ENCODE data around the gene ESYT1.
"Not testable (repeated sequence)": the region's sequence is repeated elsewhere in the genome, so short reads cannot be mapped to it uniquely, and the experiment has no call there.

Gene ESYT1

DNA sequence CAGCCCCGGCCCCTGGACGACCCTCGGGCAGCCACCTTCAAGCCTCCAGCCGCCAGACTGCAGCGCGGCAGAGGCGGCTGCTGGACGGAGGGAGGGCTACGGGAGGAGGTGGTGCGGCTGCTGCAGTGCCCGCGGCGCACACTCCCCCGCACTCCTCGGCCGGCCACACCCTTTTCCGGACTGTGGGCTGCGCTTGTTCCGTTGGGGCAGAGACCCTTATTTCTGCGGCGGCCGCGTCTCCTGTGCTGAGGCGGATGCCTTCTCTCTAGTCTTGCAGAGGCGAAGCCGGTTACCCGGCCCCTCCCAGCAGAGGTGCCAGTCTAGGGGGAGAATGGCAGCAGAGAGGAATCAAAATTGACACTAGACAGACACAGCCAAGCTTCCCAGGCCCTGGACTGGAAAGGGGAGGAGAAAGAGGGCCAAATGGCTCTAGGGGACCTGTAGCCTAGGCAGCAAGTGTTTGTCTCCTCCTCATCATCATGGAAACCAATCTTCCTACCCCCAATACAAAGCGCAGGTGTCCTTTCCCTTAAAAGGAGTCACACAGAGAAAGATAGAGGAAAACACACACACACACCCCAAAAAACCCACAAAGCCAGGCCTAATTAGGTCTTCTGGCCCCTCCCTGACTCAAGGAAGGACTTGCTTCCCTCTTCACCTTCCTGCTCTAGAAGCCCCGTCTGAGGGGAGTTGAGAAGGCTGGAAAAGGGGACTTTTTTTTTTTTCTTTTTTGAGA lies 1.3 kb downstream of the ESYT1 start:
- DNase-seq: peak; percentile 61

- DNase-seq: no peak
Measured at GRCh38 chr12:56129942-56130495, 2.0 kb downstream of the ESYT1 start.

GRCh38 chr12:56130876-56131275 lies 2.8 kb downstream of the ESYT1 start:
- DNase-seq: no peak

GRCh38 chr12:56134897-56135296 lies 6.8 kb downstream of the ESYT1 start:
- no peak for DNase-seq

GRCh38 chr12:56137853-56138571 lies 9.9 kb downstream of the ESYT1 start:
- no peak for DNase-seq

DNA sequence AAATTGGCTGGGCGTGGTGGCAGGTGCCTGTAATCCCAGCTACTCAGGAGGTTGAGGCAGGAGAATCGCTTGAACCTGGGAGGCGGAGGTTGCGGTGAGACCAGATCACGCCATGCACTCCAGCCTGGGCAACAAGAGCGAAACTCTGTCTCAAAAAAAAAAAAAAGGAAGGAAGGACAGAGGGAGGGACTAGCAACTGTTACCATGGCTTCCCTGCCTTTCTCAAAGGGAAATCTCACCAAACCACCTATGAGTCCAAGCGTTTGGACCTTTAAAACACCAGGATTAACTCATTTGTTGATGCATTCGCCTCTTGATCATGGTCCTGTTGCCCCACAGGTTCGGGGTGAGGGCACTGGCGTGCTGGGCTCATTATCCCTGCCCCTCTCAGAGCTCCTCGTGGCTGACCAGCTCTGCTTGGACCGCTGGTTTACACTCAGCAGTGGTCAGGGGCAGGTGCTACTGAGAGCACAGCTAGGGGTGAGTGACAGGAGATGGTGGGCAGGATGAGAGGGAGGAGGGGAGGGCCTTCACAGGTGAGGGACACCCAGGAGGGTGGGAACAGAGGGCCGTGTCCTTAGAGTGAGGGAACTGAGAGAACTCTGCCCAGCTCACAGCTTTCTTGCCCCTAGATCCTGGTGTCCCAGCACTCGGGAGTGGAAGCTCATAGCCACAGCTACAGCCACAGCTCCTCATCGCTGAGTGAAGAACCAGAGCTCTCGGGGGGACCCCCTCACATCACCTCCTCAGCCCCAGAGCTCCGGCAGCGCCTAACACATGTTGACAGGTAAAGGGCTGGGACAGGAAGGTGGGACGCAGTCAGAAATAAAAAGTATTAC lies 14.1 kb downstream of the ESYT1 start:
- no peak for DNase-seq

DNA sequence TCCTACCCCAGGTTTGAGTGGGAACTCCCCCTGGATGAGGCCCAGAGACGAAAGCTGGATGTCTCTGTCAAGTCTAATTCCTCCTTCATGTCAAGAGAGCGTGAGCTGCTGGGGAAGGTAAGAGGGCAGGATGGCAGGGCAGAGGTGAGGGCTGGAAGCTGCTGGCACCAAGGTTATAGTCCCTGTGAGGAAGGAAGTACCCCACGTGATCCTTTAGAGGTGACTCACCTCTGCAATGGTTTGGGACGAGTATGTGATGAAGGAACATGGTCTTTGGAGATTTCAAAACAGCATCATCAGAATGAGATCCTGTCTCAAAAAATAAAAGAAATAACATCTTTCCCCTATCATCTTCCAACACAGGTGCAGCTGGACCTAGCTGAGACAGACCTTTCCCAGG lies 15.2 kb downstream of the ESYT1 start:
- DNase-seq: no peak

DNA sequence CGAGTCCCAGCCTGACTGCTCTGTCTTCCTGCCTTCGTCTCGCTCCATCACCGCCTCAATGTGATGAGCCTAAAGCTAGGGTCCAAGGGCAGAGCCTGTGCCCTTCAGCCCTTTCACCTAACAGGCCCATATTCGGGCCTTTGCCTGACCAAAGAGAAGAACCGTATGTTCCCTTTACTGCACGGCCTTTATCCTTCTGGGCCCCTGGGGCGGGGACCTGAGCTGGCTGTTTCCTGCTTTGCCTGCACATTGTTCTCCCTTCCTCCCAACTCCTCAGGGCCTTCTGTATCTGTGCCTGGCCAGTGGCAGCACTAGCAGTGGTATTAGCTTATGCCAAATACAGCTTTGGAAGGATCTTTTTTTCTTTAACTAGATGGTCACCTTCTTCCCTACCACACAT lies 15.8 kb downstream of the ESYT1 start:
- DNase-seq: no peak

- DNase-seq: no peak
Measured at GRCh38 chr12:56145217-56145616, 17.1 kb downstream of the ESYT1 start.

GRCh38 chr12:56146492-56147460 lies 18.7 kb downstream of the ESYT1 start:
- no peak for DNase-seq

- no peak for DNase-seq
Measured at GRCh38 chr12:56150563-56150962, 22.5 kb downstream of the ESYT1 start.

GRCh38 chr12:56151672-56152131 lies 23.6 kb downstream of the ESYT1 start:
- peak; percentile 78 for DNase-seq

GRCh38 chr12:56152132-56152755 lies 24.2 kb downstream of the ESYT1 start, which contains the start of gene MYL6B:
Gene MYL6B, plus strand, starts transcription at chr12:56152587. Its CDS starts 1,332 bp downstream, at chr12:56153919.
- peak; percentile 96 for DNase-seq

DNA sequence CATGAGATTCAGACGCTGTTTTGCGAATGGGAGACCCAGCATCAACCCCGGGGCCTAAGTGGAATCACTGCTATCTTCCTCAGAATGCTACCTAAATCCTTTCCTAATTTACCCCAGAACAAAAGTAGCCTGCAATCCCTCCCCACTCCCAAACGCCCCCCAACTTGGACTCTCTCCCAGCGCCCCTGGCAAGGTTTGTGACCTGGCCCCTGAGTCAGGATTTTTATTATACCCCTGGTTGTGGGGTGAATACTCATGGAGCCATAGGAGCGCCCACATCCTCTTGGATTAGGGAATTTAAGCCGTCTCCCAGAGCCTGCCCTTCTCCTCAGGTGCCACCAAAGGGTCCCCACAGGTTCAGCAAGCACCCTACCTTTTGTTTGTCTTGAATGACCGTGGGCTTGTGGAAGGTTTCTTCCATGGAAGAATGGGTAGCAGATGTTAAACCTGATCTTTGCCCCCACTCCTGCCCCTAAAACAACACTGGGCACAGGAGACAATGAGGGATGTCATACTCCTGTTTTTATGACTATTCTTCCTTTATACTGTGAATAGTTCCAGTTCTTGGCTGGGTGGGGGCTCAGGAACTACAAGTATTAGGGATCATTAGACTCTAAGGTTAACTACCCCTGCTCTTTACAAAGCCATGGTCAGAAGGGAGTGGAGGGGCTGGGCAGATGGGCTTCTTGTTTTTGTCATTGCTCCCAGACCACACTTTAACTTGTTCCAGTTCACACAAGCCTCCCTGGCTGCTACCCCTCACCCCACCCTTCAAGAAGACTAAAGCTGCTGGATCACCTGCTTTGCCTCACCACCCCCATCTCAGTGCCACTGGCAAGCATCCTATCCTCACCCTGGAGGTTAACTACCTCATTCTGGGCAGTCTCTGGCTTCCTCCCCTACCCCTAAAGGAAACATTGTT lies 24.9 kb downstream of the ESYT1 start:
- DNase-seq: no peak

DNA sequence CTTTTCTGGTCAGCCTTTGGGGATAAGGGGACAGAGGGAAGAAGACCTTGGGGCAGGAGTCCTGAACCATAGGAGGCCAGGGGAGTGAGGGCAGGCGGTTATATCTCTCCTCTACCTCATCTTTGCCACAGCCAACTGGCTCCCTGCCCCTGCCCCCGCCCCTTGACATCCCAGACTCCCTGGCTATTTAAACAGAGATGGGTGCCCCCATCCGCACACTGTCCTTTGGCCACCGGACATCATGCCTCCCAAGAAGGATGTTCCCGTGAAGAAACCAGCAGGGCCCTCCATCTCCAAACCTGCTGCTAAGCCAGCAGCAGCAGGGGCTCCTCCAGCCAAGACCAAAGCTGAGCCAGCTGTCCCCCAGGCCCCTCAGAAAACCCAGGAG lies 25.6 kb downstream of the ESYT1 start:
- DNase-seq: no peak

GRCh38 chr12:56154246-56154771 lies 26.2 kb downstream of the ESYT1 start:
- DNase-seq: no peak

DNA sequence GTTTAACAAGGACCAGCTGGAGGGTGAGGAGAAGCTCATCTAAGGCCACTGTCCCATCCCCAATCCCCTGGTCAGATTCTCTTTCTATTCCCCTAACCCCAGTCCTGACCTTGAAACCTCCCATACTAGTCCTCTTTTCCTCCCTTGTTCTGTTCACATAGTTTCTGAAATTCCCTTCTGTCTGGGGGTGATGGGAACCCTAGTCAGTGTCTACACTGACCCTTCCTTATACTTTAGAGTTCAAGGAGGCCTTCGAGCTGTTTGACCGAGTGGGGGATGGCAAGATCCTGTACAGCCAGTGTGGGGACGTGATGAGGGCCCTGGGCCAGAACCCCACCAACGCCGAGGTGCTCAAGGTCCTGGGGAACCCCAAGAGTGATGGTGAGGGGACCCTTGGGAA lies 26.8 kb downstream of the ESYT1 start:
- DNase-seq: no peak

GRCh38 chr12:56155256-56155845 lies 27.3 kb downstream of the ESYT1 start:
- DNase-seq: no peak

GRCh38 chr12:56156464-56157200 lies 28.6 kb downstream of the ESYT1 start:
- not testable (repeated sequence) for DNase-seq
